Measurements from ENCODE around the gene VPS45. TPM values are rescaled to one million over a fixed set of nuclear protein-coding genes. Genes with fewer than 3 reads are reported as not detected.

The VPS45 gene
- total and polyA plus RNA-seq, 2 of the 8 experiments (the other 6 are each of a cell fraction or from before 2014, with no cell fraction given) = 19.1 to 27.6 TPM

GRCh38 chr1:150162862-150163706, 95.5 kb downstream of the VPS45 start (continued):
- TF ChIP-seq BCL11A (IDR thresholded peaks at IDR 0.05; ENCODE audit: low read depth in 2 of 2, low read length in 2 of 2) (no peak), CBX8 (IDR thresholded peaks at IDR 0.05; ENCODE audit: borderline replicate concordance, low read depth, low read length) (no peak), SP4 (IDR thresholded peaks at IDR 0.05; ENCODE audit: low read length) (no peak), GABPA (IDR thresholded peaks at IDR 0.05; ENCODE audit: borderline replicate concordance, insufficient read depth, low read length) (no peak), SIRT6 (IDR thresholded peaks at IDR 0.05; ENCODE audit: low read length) (no peak), SIX5 (IDR thresholded peaks at IDR 0.05; ENCODE audit: low read depth, low read length) (no peak), CTCF (IDR thresholded peaks at IDR 0.05; ENCODE audit: control extremely low read depth in 1 of 3, insufficient read depth in 1 of 3, low read depth in 1 of 3, low read length in 3 of 3) (no peak), GTF2F1 (IDR thresholded peaks at IDR 0.05; ENCODE audit: borderline replicate concordance, low read depth, low read length) (peak; percentile 75; the same call in 1 of the 2 replicates), ATF2 (IDR thresholded peaks at IDR 0.05; ENCODE audit: low read length) (peak; percentile 64; the same call in 1 of the 2 replicates), CREB1 (IDR thresholded peaks at IDR 0.05) (peak; percentile 80), NANOG (IDR thresholded peaks at IDR 0.05; ENCODE audit: insufficient read depth, low read depth, low read length, poor library complexity, severe bottlenecking) (no peak), FOSL1 (IDR thresholded peaks at IDR 0.05; ENCODE audit: insufficient read depth, low read depth, low read length) (no peak), RXRA (IDR thresholded peaks at IDR 0.05; ENCODE audit: insufficient read depth, low read depth, low read length) (no peak), ATF3 (IDR thresholded peaks at IDR 0.05; ENCODE audit: insufficient read depth, low read depth, low read length) (no peak), PHF8 (conservative IDR thresholded peaks at IDR 0.05; ENCODE audit: low read depth, low read length) (peak; percentile 50; the same call in 1 of the 2 replicates), TAF7 (optimal IDR thresholded peaks at IDR 0.05; ENCODE audit: borderline replicate concordance, low read depth, low read length) (peak; percentile 82), RFX5 (IDR thresholded peaks at IDR 0.05; ENCODE audit: borderline replicate concordance, low read depth, low read length) (no peak), BACH1 (IDR thresholded peaks at IDR 0.05; ENCODE audit: low read length) (no peak), TBP (IDR thresholded peaks at IDR 0.05; ENCODE audit: low read depth, low read length) (peak; percentile 79)

Data from H1 (cell line).